Activated CD4-positive, CD25-positive, alpha-beta regulatory T cell (primary cell): Measurements from ENCODE around the gene HMGXB3.

Source experiments
- DNase-seq, 4 experiments: peaks; one replicate each; lab custom pipeline; 2025; lab: John Stamatoyannopoulos, UW

Gene HMGXB3

GRCh38 chr5:150085191-150085912 is 84.8 kb downstream of the HMGXB3 start:
- DNase-seq = no peak

GRCh38 chr5:150085950-150086715 is 85.6 kb downstream of the HMGXB3 start, which contains the start of gene CSF1R:
TSS of gene CSF1R (minus strand) at chr5:150086554. CDS start at chr5:150086427, 127 bp downstream.
- DNase-seq = no peak

- no peak for DNase-seq
These were observed 91.7 kb downstream of the HMGXB3 start for GRCh38 chr5:150092159-150092787.

GRCh38 chr5:150097152-150097551 is 96.6 kb downstream of the HMGXB3 start:
- no peak for DNase-seq

- no peak for DNase-seq
These were observed 100.5 kb downstream of the HMGXB3 start for GRCh38 chr5:150101023-150101422.
